ENCODE data around the gene AVP. TPM values are rescaled to one million over a fixed set of nuclear protein-coding genes. Genes with fewer than 3 reads are reported as not detected.
"Not testable (repeated sequence)": the region's sequence is repeated elsewhere in the genome, so short reads cannot be mapped to it uniquely, and the experiment has no call there.

Gene AVP, protein sequence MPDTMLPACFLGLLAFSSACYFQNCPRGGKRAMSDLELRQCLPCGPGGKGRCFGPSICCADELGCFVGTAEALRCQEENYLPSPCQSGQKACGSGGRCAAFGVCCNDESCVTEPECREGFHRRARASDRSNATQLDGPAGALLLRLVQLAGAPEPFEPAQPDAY
- total RNA-seq, result not detected

- ChIA-PET POLR2A (no interaction called here), CTCF (interaction anchor here (1.7 kb wide), 1 partner anchor 8 kb away, joined by 5 read pairs; no protein-coding TSS in a partner anchor)
Observed at GRCh38 chr20:3084283-3084985, at the start of gene AVP. Gene AVP, minus strand, starts transcription at chr20:3084724. Its CDS starts 50 bp downstream, at chr20:3084674.

DNA sequence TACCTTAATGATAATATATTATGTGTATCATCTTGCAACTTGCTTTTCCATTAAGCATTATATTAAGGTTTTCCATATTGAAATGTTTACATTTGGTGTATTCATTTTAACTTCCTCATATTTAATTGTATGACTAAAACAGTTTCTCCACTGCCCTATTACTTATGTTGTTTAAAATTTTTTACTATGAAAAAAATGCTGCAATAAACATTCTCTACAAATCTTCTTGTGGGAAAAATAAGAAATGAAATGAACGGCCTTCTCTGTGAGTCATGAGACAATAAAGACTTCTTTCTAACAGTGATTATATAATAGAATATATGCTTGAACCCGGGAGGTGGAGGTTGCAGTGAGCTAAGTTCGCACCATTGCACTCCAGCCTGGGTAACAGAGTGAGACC is 49.6 kb upstream of the AVP start:
- CTCF ChIA-PET, result interaction anchor here (0.8 kb wide), 1 partner anchor 63 kb away, joined by 5 read pairs; no protein-coding TSS in a partner anchor

GRCh38 chr20:3133155-3133554 is 48.6 kb upstream of the AVP start:
- CTCF ChIA-PET, result interaction anchor here (0.6 to 1.2 kb wide), 2 partner anchors 41 to 1666 kb away, joined by 3 read pairs; no protein-coding TSS in a partner anchor

More for the DNA sequence above, 49.6 kb upstream of the AVP start:
- POLR2A ChIA-PET, result no interaction called here

GRCh38 chr20:3130051-3130600 is 45.6 kb upstream of the AVP start:
- ChIA-PET POLR2A (interaction anchor here (1.0 kb wide), 1 partner anchor 30 kb away, joined by 6 read pairs; the partner anchor contains the start of genes FASTKD5 and UBOX5), CTCF (interaction anchor here (0.8 to 1.2 kb wide), 2 partner anchors 15 to 77 kb away, joined by 3 read pairs; no protein-coding TSS in a partner anchor)

More at GRCh38 chr20:3133155-3133554, 48.6 kb upstream of the AVP start:
- POLR2A ChIA-PET, result no interaction called here

DNA sequence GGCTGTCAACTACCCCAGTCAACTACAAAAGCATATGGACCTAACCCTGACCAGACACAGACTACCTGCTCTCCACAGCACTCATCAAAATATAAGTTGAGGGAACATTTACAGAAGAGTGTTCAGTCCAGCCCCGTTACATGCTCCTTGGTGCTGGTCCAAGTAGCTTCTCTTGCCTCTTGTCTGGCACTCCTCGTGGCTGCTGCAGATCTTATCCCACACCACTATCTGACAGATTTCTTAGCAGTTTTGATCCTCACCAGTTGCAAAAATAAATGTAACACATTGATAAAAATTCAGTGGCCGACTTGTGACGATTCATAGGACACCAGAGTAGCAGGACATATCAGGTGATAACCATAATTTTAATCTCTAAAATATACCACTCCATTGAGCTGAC is 44.6 kb upstream of the AVP start:
- ChIA-PET POLR2A (no interaction called here), CTCF (no interaction called here)

- ChIA-PET POLR2A (no interaction called here), CTCF (no interaction called here)
Observed at GRCh38 chr20:3128275-3128984, 43.9 kb upstream of the AVP start.

- CTCF ChIA-PET, result no interaction called here
- POLR2A ChIA-PET, result interaction anchor here (0.7 kb wide), 1 partner anchor 1022 kb away, joined by 13 read pairs; no protein-coding TSS in a partner anchor
Observed at GRCh38 chr20:3126527-3126859, 42.0 kb upstream of the AVP start.

DNA sequence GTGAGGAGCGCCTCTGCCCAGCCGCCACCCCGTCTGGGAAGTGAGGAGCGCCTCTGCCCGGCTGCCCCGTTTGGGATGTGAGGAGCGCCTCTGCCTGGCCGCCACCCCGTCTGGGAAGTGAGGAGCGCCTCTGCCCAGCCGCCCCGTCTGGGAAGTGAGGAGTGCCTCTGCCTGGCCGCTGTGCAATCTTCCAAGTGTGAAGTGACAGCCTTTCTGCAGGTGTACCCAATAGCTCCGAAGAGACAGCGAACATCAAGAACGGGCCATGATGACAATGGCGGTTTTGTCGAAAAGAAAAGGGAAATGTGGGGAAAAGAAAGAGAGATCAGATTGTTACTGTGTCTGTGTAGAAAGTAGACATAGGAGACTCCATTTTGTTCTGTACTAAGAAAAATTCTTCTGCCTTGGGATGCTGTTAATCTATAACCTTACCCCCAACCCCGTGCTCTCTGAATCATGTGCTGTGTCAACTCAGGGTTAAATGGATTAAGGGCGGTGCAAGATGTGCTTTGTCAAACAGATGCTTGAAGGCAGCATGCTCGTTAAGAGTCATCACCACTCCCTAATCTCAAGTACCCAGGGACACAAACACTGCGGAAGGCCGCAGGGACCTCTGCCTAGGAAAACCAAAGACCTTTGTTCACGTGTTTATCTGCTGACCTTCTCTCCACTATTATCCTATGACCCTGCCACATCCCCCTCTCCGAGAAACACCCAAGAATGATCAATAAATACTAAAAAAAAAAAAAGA is 41.4 kb upstream of the AVP start:
- CTCF ChIA-PET, result not testable (repeated sequence)
- POLR2A ChIA-PET, result interaction anchor here (0.7 kb wide), 1 partner anchor 1022 kb away, joined by 13 read pairs; no protein-coding TSS in a partner anchor

- POLR2A ChIA-PET, CTCF ChIA-PET: not testable (repeated sequence)
Observed at GRCh38 chr20:3124773-3125560, 40.4 kb upstream of the AVP start.

DNA sequence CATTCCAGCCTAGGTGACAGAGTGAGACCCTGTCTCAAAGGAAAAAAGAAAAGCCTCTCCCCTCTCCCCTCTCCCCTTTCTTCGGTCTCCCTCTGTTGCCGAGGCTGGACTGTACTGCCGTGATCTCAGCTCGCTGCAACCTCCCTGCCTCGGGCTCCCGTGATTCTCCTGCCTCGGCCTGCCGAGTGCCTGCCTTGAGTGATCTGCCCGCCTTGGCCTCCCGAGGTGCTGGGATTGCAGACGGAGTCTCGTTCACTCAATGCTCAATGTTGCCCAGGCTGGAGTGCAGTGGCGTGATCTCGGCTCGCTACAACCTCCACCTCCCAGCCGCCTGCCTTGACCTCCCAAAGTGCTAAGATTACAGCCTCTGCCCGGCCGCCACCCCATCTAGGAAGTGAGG is 39.6 kb upstream of the AVP start:
- POLR2A ChIA-PET, CTCF ChIA-PET: not testable (repeated sequence)

GRCh38 chr20:3123542-3123941 is 39.0 kb upstream of the AVP start:
- CTCF ChIA-PET, result no interaction called here

GRCh38 chr20:3121955-3122610 is 37.6 kb upstream of the AVP start:
- ChIA-PET CTCF (no interaction called here), POLR2A (no interaction called here)

More at GRCh38 chr20:3123542-3123941, 39.0 kb upstream of the AVP start:
- POLR2A ChIA-PET, result no interaction called here

DNA sequence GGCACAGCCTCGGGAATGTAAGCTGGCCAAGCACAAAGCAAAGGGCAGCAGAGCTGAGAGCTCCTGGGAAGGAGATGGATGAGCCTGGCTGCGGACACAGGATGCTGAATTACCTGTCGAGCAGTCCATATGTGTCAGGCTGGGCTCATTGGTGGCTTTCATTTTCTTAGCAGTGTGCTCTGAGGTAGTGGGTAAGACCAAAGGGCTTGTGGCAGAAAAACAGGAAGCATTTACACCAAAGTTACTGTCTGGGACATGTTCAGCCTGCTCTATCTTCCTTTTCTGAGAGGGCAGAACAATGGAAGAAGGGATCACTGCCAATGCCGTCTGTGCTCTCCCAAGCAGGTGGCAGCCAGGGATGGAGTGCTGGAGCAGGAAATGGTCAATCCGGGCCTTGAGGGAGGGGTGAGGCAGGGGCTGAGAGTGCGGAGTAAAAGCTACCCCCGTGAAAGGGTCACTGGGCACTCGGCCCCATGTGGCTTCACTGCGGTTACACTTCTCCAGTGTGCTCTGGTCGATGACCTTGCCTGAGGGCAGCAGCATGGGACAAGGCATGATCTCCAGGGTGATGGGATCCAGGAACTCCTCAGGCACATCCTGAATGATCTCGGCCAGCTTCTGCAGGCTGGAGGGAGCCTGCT is 36.9 kb upstream of the AVP start:
- ChIA-PET POLR2A (no interaction called here), CTCF (interaction anchor here (1.0 kb wide), 1 partner anchor 68 kb away, joined by 4 read pairs; no protein-coding TSS in a partner anchor)

GRCh38 chr20:3119044-3119443 is 34.5 kb upstream of the AVP start:
- CTCF ChIA-PET, result no interaction called here
- POLR2A ChIA-PET, result no interaction called here

- POLR2A ChIA-PET, CTCF ChIA-PET: not testable (repeated sequence)
Observed at GRCh38 chr20:3117839-3118379, 33.4 kb upstream of the AVP start.

- CTCF ChIA-PET, result interaction anchor here (0.7 to 1.3 kb wide), 5 partner anchors 15 to 635 kb away, joined by 3 to 10 read pairs (median 4); no protein-coding TSS in a partner anchor
- POLR2A ChIA-PET, result no interaction called here
Observed at GRCh38 chr20:3116341-3116740, 31.8 kb upstream of the AVP start.

Data from activated CD8-positive, alpha-beta memory T cell treated with anti-CD3 and anti-CD28 coated beads for 36 hours (primary cell).